Natural killer cell (primary cell): Measurements from ENCODE around the gene BMERB1. TPM values are rescaled to one million over a fixed set of nuclear protein-coding genes. Genes with fewer than 3 reads are reported as not detected.
"Not testable (repeated sequence)": the region's sequence is repeated elsewhere in the genome, so short reads cannot be mapped to it uniquely, and the experiment has no call there.

ENCODE experiments used
- ATAC-seq, 3 donors: fragments of 150-1000 bp in 2 of 3; fragments of 200-7000 bp in 1 of 3; cut with Tn5 transposase; 1 replicate in 1 of 3; 2 replicates in 2 of 3; pipeline ENCODE4 v1.10.0; 2021; ENCODE audit warnings: mild to moderate bottlenecking in 2 of 3, moderate library complexity in 2 of 3
- DNase-seq, 2 donors: peaks; one replicate each; pipeline versions ENCODE4 v3.0.0 to v3.0.0-alpha.2; 2013 to 2021; ENCODE audit warnings: mixed read lengths in 1 of 2
- H3K27ac ChIP-seq: one replicate; pipeline ENCODE4 v1.5.1; 2013; ENCODE audit warnings: mild to moderate bottlenecking, low read length
- H3K27me3 ChIP-seq: one replicate; pipeline ENCODE4 v1.6.1; 2013; ENCODE audit warnings: low read length; ENCODE audit not compliant: control insufficient read depth, insufficient read depth
- H3K36me3 ChIP-seq: one replicate; pipeline ENCODE4 v1.6.1; 2013; ENCODE audit warnings: low read length; ENCODE audit not compliant: control insufficient read depth, insufficient read depth
- H3K4me1 ChIP-seq: one replicate; pipeline ENCODE4 v1.6.1; 2013; ENCODE audit warnings: low read length; ENCODE audit not compliant: control insufficient read depth, insufficient read depth
- H3K4me3 ChIP-seq: one replicate; pipeline ENCODE4 v1.5.1; 2013; ENCODE audit warnings: low read length
- H3K9me3 ChIP-seq: one replicate; pipeline ENCODE4 v1.6.1; 2013; ENCODE audit warnings: low read length; ENCODE audit not compliant: control insufficient read depth, insufficient read depth
- H3K27ac Mint-ChIP-seq, 2 donors: one replicate each; pipeline ENCODE4 v1.8.0; 2022; ENCODE audit warnings: mild to moderate bottlenecking in 2 of 2, mixed read lengths in 2 of 2, moderate library complexity in 1 of 2
- H3K27me3 Mint-ChIP-seq, 2 donors: one replicate each; pipeline ENCODE4 v1.8.0; 2022; ENCODE audit warnings: low read depth in 2 of 2, mixed read lengths in 2 of 2
- H3K36me3 Mint-ChIP-seq: one replicate; pipeline ENCODE4 v1.8.0; 2022; ENCODE audit warnings: mixed read lengths
- H3K4me1 Mint-ChIP-seq, 2 donors: one replicate each; pipeline ENCODE4 v1.8.0; 2022; ENCODE audit warnings: mixed read lengths in 2 of 2
- H3K4me3 Mint-ChIP-seq: one replicate; pipeline ENCODE4 v1.8.0; 2022; ENCODE audit warnings: mild to moderate bottlenecking, moderate library complexity, mixed read lengths
- H3K9me3 Mint-ChIP-seq, 2 donors: one replicate each; pipeline ENCODE4 v1.8.0; 2022; ENCODE audit warnings: mixed read lengths in 2 of 2
- WGBS: methylation state at CpG from one replicate; pipeline ENCODE4 v1.1.7; 2013; ENCODE audit warnings: missing lambda C conversion rate; ENCODE audit not compliant: insufficient coverage; 5-methylcytosine and 5-hydroxymethylcytosine counted together
- intact Hi-C: fragments of 100-400 bp; cut with micrococcal nuclease; formaldehyde crosslinking; loops from one replicate; pipeline ENCODE4 v1.14.2; 2022
- total RNA-seq, 4 donors: library from RNA; stranded (reverse); fragments of 120-200 nt in 1 of 4; gene quantifications; one replicate each; pipeline versions ENCODE4 v1.2.3 to v1.2.4, GENCODE V29; 2013 to 2022
- TF ChIP-seq, protein P1 (sequence below): fragments of 200-600 bp; IDR thresholded peaks from one replicate; pipeline ENCODE4 v1.8.0; 2022; ENCODE audit warnings: antibody characterized with exemption

Gene BMERB1
- total RNA-seq, 3 donors from 2014 or later (not counting 1 experiment from before 2014, with no cell fraction given) = 3.7 to 6.7 (median 4.5) TPM

DNA sequence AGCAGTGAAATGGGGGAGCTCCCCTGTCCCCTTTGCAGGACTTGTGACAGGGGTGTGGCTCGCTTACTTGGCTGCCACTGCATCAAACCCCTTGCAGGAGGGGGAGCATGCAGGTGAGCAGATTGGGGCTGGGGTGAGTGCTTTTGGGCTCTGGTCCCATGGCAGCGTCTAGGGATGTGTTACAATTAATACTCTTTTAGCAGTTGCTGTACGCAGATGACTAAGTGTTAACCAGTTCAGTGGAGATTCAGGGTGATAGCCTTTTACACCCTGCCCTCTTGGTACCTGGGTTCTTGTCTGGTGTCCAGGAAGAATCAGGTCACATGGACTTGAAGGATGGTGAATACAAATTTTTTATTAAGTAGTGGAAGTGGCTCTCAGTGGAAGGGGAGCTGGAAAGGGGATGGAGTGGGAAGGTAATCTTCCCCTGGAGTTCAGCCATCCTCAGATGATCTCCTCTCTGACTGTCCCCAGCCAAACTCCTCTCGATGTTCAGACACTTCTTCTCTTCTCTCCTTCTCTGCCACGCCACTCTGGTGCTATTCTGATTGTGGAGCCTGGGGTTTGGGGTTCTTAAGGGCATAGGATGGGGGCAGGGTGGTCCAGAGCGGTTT is 108.5 kb downstream of the BMERB1 start:
- Histone ChIP-seq H3K4me1 (no peaks in the 10 kb centered on the region), H3K27me3 (no peaks in the 10 kb centered on the region), H3K36me3 (no peaks in the 10 kb centered on the region), H3K4me3 (no peak overlapping the region), H3K9me3 (no peaks in the 10 kb centered on the region), H3K27ac (no peak overlapping the region)
- TF ChIP-seq, protein P1, sequence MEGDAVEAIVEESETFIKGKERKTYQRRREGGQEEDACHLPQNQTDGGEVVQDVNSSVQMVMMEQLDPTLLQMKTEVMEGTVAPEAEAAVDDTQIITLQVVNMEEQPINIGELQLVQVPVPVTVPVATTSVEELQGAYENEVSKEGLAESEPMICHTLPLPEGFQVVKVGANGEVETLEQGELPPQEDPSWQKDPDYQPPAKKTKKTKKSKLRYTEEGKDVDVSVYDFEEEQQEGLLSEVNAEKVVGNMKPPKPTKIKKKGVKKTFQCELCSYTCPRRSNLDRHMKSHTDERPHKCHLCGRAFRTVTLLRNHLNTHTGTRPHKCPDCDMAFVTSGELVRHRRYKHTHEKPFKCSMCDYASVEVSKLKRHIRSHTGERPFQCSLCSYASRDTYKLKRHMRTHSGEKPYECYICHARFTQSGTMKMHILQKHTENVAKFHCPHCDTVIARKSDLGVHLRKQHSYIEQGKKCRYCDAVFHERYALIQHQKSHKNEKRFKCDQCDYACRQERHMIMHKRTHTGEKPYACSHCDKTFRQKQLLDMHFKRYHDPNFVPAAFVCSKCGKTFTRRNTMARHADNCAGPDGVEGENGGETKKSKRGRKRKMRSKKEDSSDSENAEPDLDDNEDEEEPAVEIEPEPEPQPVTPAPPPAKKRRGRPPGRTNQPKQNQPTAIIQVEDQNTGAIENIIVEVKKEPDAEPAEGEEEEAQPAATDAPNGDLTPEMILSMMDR = no peak
- Mint-ChIP-seq H3K9me3 (no peaks in the 10 kb centered on the region), H3K36me3 (no peaks in the 10 kb centered on the region), H3K27ac (peak overlapping the region; percentile 54), H3K27me3 (no peaks in the 10 kb centered on the region), H3K4me3 (no peak overlapping the region), H3K4me1 (peaks cover 9 to 12% of the 10 kb centered on the region in 2 donors)
- WGBS = 60% methylated on average over 5 of the region's 6 CpGs
- no peak for DNase-seq
- intact Hi-C loops = no loop called here
- ATAC-seq = peak; percentile 74 to 84 (median 76)

DNA sequence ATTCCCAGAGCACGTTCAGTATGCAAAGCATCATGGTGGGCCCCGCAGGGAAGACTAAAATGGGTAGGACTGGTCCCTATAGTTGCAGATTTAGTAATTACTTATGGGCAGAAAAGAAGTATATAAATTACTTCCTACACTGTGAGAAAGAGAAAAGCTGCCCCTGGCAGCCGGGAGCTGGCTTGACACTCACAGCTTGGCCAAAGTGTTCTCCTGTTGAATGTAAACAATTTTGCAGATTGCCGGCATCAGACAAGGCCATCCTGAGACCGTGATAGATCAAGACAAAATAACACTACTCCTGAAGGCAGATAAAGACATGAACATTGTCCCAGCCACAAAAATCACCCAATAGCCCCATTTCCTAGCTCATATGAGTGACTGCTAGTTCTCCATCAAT is 110.0 kb downstream of the BMERB1 start:
- Histone ChIP-seq H3K4me3 (no peak overlapping the region), H3K27ac (no peak overlapping the region), H3K36me3 (no peaks in the 10 kb centered on the region), H3K4me1 (no peaks in the 10 kb centered on the region), H3K9me3 (no peaks in the 10 kb centered on the region), H3K27me3 (no peaks in the 10 kb centered on the region)
- DNase-seq (no peak), ATAC-seq (no peak)
- H3K27ac Mint-ChIP-seq = no peak overlapping the region
- WGBS = 91% methylated on average over 5 of the region's 5 CpGs
- H3K27me3 Mint-ChIP-seq = no peaks in the 10 kb centered on the region
- TF ChIP-seq, protein P1 = no peak
- no peaks in the 10 kb centered on the region for H3K36me3 Mint-ChIP-seq
- H3K9me3 Mint-ChIP-seq = no peaks in the 10 kb centered on the region
- H3K4me1 Mint-ChIP-seq = peaks cover 9 to 12% of the 10 kb centered on the region in 2 donors
- H3K4me3 Mint-ChIP-seq = no peak overlapping the region
- intact Hi-C loops = no loop called here

DNA sequence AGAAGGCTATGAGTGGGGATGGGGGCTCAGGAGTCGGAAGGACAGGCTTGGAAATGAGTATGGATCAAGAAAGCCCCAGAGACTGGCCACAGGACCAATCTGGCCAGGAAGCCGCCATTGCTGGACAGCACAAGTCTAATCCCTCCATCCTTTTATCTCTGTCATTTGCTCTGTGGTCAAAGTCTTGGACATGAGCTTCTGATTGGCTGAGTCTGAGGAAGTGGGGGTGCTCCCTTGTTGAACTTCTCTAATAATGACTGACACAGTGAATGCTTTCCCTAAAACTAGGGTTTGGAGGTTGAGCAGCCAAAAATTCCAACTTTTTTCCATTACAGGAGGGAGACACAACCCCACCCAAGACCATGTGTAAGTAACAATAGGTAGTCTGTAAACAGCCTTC is 111.2 kb downstream of the BMERB1 start:
- WGBS = 88% methylated on average over 2 of the region's 2 CpGs
- intact Hi-C loops = no loop called here
- H3K36me3 Mint-ChIP-seq = no peaks in the 10 kb centered on the region
- ATAC-seq = no peak
- Histone ChIP-seq H3K9me3 (no peaks in the 10 kb centered on the region), H3K27ac (no peak overlapping the region), H3K4me3 (no peak overlapping the region), H3K27me3 (no peaks in the 10 kb centered on the region), H3K36me3 (no peaks in the 10 kb centered on the region), H3K4me1 (no peaks in the 10 kb centered on the region)
- peaks cover 9 to 12% of the 10 kb centered on the region in 2 donors for H3K4me1 Mint-ChIP-seq
- H3K27ac Mint-ChIP-seq = no peak overlapping the region
- no peak for DNase-seq
- no peak overlapping the region for H3K4me3 Mint-ChIP-seq
- TF ChIP-seq, protein P1 = no peak
- H3K27me3 Mint-ChIP-seq = no peaks in the 10 kb centered on the region
- H3K9me3 Mint-ChIP-seq = no peaks in the 10 kb centered on the region

DNA sequence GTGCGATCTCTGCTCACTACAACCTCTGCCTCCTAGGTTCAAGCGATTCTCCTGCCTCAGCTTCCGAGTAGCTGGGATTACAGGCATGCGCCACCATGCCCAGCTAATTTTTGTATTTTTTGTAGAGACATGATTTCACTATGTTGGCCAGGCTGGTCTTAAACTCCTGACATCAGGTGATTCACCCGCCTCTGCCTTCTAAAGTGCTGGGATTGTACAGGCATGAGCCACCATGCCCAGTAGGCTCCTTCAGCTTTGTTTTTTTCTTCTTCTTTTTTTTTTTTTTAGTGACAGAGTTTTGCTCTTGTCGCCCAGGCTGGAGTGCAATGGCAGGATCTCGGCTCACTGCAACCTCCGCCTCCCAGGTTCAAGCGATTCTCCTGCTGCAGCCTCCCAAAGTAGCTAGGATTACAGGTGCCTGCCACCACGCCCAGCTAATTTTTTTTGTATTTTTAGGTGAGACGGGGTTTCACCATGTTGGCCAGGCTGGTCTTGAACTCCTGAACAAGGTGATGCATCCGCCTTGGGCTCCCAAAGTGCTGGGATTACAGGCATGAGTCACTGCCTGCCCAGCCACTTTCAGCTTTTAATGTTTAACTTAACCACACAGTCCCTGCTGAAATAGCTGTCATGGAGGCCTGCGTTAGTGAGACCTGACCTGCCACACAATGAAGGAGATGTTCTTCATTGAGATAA is 112.8 kb downstream of the BMERB1 start:
- H3K27ac ChIP-seq, H3K4me3 Mint-ChIP-seq, H3K36me3 Mint-ChIP-seq, H3K27me3 ChIP-seq, ATAC-seq, H3K27ac Mint-ChIP-seq, intact Hi-C loops, DNase-seq, H3K4me1 ChIP-seq, H3K27me3 Mint-ChIP-seq, H3K36me3 ChIP-seq, H3K9me3 Mint-ChIP-seq, H3K4me3 ChIP-seq, H3K9me3 ChIP-seq: not testable (repeated sequence)
- H3K4me1 Mint-ChIP-seq = peaks cover 9 to 16% of the 10 kb centered on the region in 2 donors
- WGBS = 93% methylated on average over 13 of the region's 13 CpGs
